Hematopoietic multipotent progenitor cell treated with erythropoietin and hydrocortisone succinate and interleukin-3 and kit ligand, for 6 days (in vitro differentiated cells): Measurements from ENCODE around the gene THPO.

Experiments used
- DNase-seq: peaks from one replicate; pipeline ENCODE4 v3.0.0-alpha.2; 2015

Gene THPO

GRCh38 chr3:184328516-184328915 is 49.5 kb downstream of the THPO start:
- DNase-seq = no peak

GRCh38 chr3:184327171-184327570 is 50.8 kb downstream of the THPO start:
- no peak for DNase-seq

GRCh38 chr3:184325715-184326369 is 52.2 kb downstream of the THPO start:
- DNase-seq = no peak

- no peak for DNase-seq
Observed at GRCh38 chr3:184325269-184325668, 52.7 kb downstream of the THPO start.

- DNase-seq = no peak
Observed at GRCh38 chr3:184323696-184324095, 54.3 kb downstream of the THPO start.

DNA sequence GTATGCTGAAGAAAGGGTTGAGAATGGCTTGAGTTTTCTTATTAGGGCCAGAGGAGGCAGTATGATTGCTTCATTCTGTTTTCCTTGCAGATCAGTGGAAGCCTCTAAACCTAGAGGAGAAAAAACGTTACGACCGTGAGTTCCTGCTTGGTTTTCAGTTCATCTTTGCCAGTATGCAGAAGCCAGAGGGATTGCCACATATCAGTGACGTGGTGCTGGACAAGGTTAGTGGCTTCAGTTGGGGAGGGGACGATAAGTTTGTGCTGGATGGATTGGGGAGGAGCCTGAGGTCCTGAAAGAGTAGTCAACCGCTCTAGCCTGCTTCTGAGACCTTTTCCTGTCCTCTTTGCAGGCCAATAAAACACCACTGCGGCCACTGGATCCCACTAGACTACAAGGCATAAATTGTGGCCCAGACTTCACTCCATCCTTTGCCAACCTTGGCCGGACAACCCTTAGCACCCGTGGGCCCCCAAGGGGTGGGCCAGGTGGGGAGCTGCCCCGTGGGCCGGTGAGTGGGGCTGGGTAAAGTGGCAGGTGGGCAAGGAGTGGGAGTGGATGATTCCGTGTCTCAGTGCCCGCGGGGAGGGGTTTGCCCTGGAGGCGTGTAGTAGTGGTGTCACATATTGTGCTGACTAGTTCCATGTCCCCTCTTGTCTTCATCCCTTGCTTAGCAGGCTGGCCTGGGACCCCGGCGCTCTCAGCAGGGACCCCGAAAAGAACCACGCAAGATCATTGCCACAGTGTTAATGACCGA is 55.1 kb downstream of the THPO start:
- DNase-seq = no peak
